Fibroblast of lung (primary cell): ENCODE results near the gene CUEDC1.

Experiments
- CTCF ChIP-seq, 2 donors: IDR thresholded peaks in 1 of 2; conservative IDR thresholded peaks in 1 of 2; 1 replicate in 1 of 2; 2 replicates in 1 of 2; pipeline ENCODE4 v1.5.1; 2011 to 2012; ENCODE audit warnings: low read length in 2 of 2, control low read depth in 1 of 2, inconsistent platforms in 1 of 2, low read depth in 1 of 2, mild to moderate bottlenecking in 1 of 2
- EZH2 ChIP-seq: IDR thresholded peaks from 2 replicates; pipeline ENCODE4 v1.5.1; 2012; ENCODE audit warnings: low read length, control low read depth, mild to moderate bottlenecking; ENCODE audit errors: missing control alignments

- TF ChIP-seq CTCF (conservative IDR thresholded peaks at IDR 0.05 in 1 of 2, IDR thresholded peaks at IDR 0.05 in 1 of 2; ENCODE audit: low read depth in 1 of 2, low read length in 2 of 2) (no peak), EZH2 (no peak)
Observed at GRCh38 chr17:57984261-57984890, 29.2 kb upstream of the CUEDC1 start.
